K562 (cell line): Measurements from ENCODE around the gene LAMB4. TPM values are rescaled to one million over a fixed set of nuclear protein-coding genes. Genes with fewer than 3 reads are reported as not detected.

ENCODE experiments used
- ETV6 ChIP-seq, 3 experiments: fragments of 150-350 bp in 1 of 3; sonication (generic) in 1 of 3; formaldehyde crosslinking in 1 of 3; IDR thresholded peaks; 2 replicates each; pipeline versions ENCODE4 v1.6.1 to v1.8.0; 2014 to 2022; ENCODE audit warnings: borderline replicate concordance in 2 of 3, low read depth in 2 of 3, antibody characterized with exemption in 1 of 3, low read length in 1 of 3, mild to moderate bottlenecking in 1 of 3, missing genetic modification reagents in 1 of 3
- HMG20A ChIP-seq: fragments of 450-650 bp; formaldehyde crosslinking; conservative IDR thresholded peaks from 2 replicates; pipeline ENCODE4 v1.4.0; 2020; ENCODE audit warnings: mild to moderate bottlenecking, mixed read lengths
- PKNOX1 ChIP-seq: fragments of 450-650 bp; IDR thresholded peaks from 2 replicates; pipeline ENCODE4 v1.6.1; 2016
- POLR2AphosphoS2 ChIP-seq: IDR thresholded peaks from 2 replicates; pipeline ENCODE4 v1.6.1; 2012; ENCODE audit warnings: low read length, improper control_type of control experiment
- RBM25 ChIP-seq: fragments of 200-400 bp; formaldehyde crosslinking; IDR thresholded peaks from 2 replicates; pipeline ENCODE4 v1.6.1; 2018; ENCODE audit warnings: low read length, low read depth, moderate library complexity; ENCODE audit not compliant: severe bottlenecking
- RCOR1 ChIP-seq, 2 experiments: IDR thresholded peaks; 2 replicates each; pipeline ENCODE4 v1.6.1; 2012; ENCODE audit warnings: low read depth in 2 of 2, low read length in 2 of 2, borderline replicate concordance in 1 of 2, improper control_type of control experiment in 1 of 2
- ZNF609 ChIP-seq: sonication (generic); formaldehyde crosslinking; IDR thresholded peaks from 2 replicates; pipeline ENCODE4 v1.8.1; 2023; ENCODE audit warnings: missing genetic modification reagents, mild to moderate bottlenecking, borderline replicate concordance
- ZNF778 ChIP-seq: fragments of 450-650 bp; formaldehyde crosslinking; IDR thresholded peaks from 2 replicates; pipeline ENCODE4 v1.4.0; 2020; ENCODE audit warnings: mild to moderate bottlenecking, moderate library complexity
- polyA plus RNA-seq, 8 experiments: library from polyadenylated mRNA; depleted of rRNA in 4 of 8; stranded (reverse) in 5 of 8; unstranded in 3 of 8; fragments of >200 nt; fragmentation: Nextera tagmentation in 2 of 8; fragmentation: Illumina TruSeq in 1 of 8; extraction: Ambion mirVana in 2 of 8; extraction: Trizol in 1 of 8; gene quantifications; 2 replicates each; pipeline versions ENCODE4 v1.2.1 to v1.2.3, GENCODE V29; 2011 to 2014; ENCODE audit warnings: inconsistent platforms in 1 of 8, missing spikeins in 1 of 8
- total RNA-seq, 7 experiments: library from RNA; depleted of rRNA in 6 of 7; stranded (reverse); fragments of >200 nt in 6 of 7; fragmentation: Illumina TruSeq in 2 of 7; extraction: Trizol in 2 of 7; gene quantifications; 2 replicates each; pipeline versions ENCODE4 v1.2.1 to v1.2.3, GENCODE V29; 2011 to 2021; ENCODE audit warnings: low replicate concordance in 1 of 7

LAMB4 gene
- total and polyA plus RNA-seq, 9 of the 15 experiments (the other 6 are each of a cell fraction or from before 2014, with no cell fraction given): 0.06 to 0.13 (median 0.07) TPM; not detected in 6

GRCh38 chr7:107982042-107982840 is 147.9 kb downstream of the LAMB4 start (continued):
- no peak for TF ChIP-seq ZNF609
- TF ChIP-seq ETV6 (IDR thresholded peaks at IDR 0.05; ENCODE audit: borderline replicate concordance in 1 of 2, low read depth in 2 of 2, low read length in 1 of 2): no peak
- no peak for TF ChIP-seq ETV6 (CRISPR knock-in tag; IDR thresholded peaks at IDR 0.05; ENCODE audit: borderline replicate concordance)
- no peak for TF ChIP-seq RCOR1 (IDR thresholded peaks at IDR 0.05; ENCODE audit: borderline replicate concordance in 1 of 2, low read depth in 2 of 2, low read length in 2 of 2)
- no peak for TF ChIP-seq ZNF778 (CRISPR knock-in tag)
- no peak for TF ChIP-seq POLR2AphosphoS2
- TF ChIP-seq RBM25: no peak
- TF ChIP-seq HMG20A: no peak
- no peak for TF ChIP-seq PKNOX1
